Fibroblast of the conjunctiva (primary cell): ENCODE data around the gene MMS19.

Experiments
- DNase-seq: peaks from one replicate; pipeline ENCODE4 v3.0.0-alpha.2; 2010; ENCODE audit warnings: low read depth

MMS19 gene

DNA sequence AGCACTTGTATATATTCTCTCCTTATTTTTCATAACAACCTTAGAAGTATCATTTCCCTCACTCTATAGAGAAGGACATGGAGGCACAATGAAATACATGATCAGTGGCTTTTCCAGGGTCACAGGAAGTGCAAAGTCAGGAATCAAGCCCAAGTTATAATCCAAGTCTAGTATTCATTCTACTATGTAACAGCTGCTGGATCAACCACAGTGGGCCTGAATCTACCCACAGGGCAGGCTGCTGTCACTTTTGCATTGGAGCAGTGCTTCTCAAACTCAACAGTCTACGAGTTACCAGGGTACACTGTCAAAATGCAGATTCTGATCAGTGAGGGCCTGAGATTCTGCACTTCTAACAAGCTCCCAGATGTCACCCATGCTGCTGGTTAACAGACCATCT lies 34.0 kb downstream of the MMS19 start:
- no peak for DNase-seq

DNA sequence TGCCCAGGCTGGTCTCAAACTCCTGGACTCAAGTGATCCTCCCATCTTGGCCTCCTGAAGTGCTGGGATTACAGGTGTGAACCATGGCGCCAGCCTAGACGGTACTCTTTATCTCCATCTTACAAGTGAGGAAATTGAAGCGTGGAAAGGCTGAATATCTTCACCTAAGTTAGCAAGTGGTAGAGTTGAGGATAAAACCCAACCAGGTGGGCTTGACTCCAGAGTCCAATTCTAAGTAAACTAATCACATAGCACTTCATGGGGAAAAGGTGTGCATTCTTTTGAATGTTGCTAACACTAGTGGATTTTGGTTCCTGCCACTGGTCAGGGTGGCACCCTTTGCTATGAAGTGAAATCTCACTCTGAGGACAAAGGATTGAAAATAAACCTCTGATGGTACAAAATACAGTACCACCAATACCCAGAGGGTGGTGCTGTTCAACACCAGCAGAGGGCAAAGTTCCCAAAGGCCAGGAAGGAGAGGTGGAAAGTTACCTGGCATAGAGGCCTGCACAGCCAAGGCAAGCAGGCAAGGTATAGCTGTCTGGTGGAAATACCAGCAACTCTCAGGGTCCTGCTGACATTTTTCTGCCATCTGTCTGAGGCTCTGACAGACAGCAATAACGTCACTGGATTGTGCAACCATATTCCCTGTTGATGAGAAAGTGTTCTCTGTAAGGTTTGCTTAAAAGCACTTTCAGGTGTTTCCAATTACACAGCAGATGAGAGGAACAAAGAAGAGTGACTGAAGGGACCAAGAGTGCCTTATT lies 34.7 kb downstream of the MMS19 start:
- DNase-seq, result peak; percentile 63

DNA sequence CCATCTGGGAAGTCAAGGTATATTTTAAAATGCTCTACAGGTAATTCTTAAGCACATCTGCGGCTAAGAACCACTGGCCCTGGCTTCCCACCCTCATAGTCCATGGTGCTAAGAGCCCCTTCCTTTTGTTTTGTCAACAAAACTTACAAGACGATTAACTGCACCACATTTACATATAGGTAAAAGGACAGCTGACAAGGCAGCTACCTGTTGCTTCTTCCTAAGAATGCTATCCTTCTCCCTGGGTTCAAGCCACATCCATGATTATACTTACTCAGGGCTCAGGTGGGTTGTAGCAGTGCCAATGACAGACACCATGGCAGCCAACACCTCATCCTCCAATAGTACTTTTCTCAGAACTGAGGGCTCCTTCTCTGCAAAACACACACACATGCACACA lies 35.9 kb downstream of the MMS19 start:
- no peak for DNase-seq

DNA sequence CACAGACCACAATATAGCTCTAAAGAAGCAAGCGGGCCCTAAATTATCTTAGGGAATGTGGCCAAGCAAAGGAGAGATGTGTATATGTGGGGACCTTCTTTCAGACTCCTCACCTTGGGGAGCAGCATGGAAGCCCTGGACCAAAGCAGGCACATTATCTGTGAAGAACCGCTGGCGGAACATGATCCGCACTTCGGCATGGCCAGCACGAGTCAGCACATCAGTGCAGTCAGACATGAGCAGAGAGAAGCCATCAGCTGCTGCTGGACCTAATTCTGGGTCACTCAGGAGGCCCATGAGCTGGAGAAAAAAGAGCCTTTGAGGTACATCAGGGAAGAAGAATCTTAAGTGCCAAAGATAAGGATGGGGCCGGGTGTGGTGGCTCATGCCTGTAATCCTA lies 38.3 kb downstream of the MMS19 start:
- DNase-seq, result no peak

DNA sequence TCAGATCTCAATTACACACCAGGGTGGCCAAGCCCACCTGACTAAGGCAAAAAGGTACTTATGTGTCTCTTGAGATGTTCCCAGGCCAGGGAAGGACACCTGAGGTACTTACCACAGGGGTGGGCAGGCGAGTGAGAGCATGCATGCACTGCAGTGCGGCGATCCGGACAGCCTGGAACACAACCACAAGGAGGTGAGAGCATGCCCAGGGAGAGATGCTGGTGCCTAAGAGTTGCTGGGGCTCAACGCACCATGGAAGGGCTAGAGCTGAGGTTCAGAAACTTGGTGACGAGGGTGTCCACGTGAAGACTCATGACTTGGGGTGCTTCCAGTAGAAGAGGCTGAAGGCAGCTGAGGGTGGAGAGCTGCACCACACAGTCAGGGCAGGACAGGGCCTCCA lies 39.1 kb downstream of the MMS19 start:
- no peak for DNase-seq

DNA sequence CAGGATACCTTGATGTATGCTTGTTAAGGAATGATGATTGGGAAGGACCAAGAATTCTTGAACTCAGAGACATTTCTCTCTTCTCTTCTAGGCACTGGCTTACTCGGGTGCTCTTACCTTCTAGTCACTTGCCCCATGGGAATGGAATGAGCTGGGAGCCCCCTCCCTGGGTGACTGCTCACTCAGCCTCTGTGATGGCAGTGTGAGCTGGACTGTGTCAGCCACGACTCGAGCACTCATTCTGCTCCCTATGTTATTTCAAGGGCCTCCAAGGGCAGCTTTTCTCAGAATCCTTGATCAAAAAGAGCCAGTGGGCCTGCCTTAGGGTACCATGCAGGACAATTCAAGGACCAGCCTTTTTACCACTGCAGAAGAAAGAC lies 41.5 kb downstream of the MMS19 start:
- DNase-seq, result no peak

DNA sequence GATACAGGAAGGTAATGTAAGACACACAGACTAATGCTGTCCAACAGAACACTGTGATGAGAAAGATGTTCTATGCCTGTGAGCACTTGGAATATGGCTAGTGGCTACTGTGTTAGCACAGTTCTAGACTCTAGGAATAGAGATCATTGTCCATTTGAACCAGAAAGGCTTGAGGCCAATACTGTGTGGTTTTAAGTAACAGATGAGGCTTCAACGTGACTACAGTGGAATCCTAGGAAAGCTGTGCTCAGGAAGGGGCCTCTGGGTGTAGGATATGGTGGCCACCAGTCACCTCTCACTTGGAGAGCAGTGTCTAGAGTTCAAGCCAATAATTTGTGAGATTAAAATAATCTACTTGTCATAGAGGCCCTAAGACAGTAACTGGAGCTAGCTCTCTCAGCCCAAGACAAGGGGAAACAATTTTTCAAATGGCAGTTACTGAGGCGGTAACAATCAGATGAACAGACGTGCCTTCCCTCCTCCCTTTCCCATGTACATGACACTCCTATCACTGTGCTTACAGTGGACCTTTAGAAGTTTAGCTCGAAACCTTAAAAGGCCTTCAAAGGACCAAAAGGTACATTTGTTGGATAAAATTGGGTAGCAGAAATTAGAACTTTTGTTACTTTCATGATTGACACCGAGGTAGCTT lies 42.1 kb downstream of the MMS19 start:
- no peak for DNase-seq

DNA sequence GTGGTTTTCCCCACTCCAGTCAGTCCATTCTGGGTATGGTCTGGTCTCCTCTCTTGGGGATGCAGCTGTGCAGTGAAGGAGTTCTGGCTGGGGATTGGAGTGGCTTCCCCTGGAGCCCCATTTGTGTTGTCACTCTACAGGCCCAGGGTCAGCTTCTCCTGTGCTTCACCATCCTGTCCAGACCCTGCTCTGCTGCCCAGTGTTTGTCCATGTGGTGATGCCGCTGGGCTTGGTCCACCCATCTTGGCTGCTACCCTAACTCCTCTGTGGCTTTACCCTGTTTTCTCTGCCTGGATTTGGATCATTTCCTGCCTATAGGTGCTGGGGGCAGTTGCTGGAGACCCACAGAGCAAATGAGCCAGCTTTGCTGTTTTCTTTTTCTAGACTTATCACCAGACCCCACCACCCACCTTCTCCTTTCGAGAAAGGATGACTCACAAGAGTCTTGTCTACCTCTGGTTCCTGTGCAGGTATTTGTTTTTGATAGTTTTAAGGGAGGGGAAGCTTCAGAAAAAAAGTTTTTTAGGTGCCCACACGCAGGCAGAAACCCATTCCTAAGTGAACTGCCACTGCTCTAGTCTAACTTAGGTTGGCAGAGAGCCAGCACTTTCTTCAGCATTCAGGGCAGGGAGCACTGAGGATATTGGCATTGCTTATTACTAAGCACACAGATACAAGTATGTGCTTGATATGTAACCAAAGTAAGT lies 43.7 kb downstream of the MMS19 start:
- DNase-seq, result peak; percentile 26

DNA sequence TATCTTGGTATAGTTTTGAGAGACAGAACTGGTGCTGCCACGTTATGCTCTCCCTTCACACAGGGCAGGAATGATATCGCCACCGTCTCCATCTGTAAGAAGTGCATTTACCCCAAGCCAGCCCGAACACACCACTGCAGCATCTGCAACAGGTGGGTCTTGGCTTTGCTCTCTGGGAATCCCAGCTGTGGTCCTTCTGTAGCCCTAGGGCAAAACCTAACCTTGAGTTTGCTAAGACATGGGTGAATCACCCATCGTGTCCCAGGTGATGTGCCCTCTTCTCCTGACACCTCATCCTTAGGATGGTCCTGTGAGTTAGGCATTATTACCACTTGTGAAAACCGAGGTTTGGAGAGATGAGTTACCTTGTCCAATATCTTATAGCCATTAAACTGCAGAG lies 45.9 kb downstream of the MMS19 start:
- no peak for DNase-seq

DNA sequence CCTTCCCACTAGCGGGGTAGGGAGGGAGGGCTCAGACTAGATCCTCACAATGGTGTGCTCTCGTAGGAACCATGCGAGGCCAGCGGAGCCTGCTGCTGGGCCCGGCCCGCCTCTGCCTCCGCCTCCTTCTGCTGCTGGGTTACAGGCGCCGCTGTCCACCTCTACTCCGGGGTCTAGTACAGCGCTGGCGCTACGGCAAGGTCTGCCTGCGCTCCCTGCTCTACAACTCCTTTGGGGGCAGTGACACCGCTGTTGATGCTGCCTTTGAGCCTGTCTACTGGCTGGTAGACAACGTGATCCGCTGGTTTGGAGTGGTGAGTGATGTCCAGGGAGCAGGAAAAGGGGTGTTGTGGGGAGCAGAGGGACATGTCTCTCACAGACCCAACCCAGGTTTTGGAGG lies 46.6 kb downstream of the MMS19 start:
- no peak for DNase-seq

DNA sequence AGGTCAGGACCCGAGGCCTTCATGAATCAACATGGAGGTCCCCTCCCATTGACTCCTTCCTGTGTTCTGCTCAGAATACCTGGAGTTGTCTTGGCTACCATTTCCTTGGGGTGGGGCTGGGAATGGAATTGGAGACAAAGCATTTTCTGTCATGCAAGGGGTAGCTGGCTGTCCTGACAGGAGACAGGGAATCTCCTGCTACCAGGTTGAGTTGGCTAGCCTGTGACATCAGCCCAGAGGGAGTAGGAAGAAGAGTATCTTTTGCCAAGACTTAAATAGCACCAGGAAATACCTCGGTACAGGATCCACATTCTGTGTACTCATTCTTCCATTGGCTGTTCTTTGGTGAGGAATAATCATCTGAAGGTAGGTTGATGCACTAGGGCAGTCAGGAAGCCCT lies 47.4 kb downstream of the MMS19 start:
- no peak for DNase-seq

DNA sequence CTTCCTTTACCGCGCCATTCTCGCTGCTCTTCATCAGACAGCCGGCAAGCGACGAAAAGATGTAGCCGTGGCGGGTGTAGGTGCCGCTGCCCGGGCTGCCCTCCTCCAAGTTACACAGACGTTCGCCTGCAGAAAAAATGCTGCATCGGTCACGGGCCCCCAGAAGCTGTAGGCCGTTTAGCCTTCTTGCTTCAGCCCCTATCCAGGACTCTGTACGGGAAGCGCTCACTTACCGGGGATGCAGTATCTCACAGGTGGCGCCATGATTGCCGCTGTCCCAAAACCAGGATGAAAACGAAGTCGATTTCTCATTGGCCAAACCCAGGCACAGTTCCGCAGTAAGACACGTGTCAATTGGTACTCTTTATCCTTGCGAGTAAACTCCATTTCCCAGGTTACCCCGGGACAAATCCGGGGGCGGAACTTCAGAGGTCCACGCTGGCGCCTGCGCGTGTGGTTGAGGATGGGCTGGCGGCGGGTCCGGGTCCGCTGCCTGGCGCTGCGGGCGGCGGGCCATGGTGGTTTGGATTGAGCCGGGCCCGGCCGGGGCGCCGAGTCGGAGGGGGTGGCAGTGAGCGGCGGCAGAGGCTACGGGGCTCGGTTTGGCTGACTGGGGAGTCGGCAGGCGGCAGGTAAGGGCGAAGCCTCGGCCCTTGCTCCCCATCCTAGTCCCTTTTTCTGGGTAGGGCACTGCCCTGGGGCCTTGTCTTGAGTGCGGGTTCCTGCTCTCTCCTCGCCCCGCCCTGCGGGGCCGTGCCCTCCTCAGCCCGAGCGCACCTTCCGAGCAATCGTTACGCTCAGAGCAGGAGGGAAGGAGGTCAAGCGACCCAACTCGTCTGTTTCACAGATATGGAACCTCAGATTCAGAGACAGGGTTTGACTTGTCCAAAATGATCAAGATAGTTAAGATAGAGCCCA lies 52.2 kb downstream of the MMS19 start, which contains the start of the genes EXOSC1 and ZDHHC16:
Gene EXOSC1, minus strand, starts transcription at position 285 of the 918 bp plus-strand sequence. Its CDS starts 21 bp downstream, at position 264.
Gene ZDHHC16, plus strand, starts transcription at position 454 of the 918 bp plus-strand sequence. CDS start 5,501 bp downstream, outside the sequence.
- peak; percentile 90 for DNase-seq

DNA sequence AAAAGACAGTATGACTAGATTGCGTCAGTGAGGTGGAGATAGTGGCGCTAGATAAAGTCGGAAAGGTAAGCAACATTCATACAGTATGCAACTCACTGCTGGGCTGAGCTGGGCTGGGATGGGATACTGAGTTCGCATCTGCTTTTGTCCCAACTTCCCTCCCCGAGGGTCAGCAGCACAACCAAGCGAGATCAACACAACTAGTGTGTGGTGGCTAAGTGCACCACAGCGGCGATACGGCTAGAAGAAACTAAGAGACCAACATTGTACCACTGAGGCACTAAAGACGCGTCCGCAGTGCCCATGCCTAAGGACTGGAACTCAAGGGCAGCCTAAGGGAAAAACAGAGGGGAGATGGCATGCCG lies 52.9 kb downstream of the MMS19 start:
- no peak for DNase-seq

DNA sequence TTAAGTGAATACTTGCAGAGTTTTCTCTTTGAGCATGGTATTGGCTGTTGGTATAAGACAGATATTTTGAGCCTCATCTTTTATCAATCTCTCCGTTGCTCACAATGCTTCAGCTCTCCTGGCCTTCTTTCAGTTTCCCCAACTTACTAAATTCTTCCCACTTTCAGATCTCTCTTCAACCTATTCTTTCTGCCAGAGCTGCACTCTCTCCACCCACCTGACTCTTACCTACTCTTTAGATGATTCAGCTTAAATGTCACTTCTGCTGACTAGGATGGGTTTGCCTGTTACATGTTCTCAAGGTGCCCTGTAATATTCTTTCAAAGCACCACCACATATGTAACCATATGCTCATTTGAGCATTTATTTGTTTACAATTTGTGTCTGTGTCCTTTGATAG lies 54.0 kb downstream of the MMS19 start:
- DNase-seq, result no peak

DNA sequence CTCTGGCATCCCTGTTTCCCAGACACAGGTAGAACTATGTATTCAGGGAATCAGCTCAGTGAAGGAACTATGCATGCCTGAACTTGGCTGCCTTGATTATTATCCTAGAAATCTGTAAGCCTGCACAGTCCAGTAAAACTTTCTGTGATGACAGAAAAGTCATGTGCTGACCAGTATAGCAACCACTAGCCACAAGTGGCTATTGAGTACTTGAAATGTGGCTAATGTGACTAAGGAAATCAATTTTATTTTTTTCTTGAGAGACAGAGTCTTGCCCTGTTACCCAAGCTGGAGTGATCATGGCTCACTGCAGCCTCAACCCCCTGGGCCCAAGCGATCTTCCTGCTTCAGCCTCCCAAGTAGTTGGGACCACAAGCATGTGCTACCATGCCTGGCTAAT lies 55.9 kb downstream of the MMS19 start:
- no peak for DNase-seq

DNA sequence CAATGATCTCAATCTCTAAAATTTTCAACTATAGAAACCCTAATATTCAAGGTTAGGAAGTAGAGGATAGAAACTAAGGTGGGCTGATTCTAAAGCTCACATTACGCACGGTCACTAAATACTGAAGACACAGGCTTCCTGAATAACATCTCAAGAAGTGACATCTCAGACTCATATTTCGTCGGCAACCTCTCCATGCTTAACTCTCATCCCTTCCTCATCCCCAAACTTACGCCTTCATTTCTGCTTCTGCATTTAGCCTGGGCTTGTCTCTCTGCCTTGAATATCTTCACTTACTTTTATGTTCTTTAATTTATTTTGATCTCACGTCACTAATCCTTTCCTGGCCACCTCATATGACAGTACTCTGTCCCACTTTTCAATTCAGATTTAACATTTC lies 63.0 kb downstream of the MMS19 start:
- DNase-seq, result no peak

DNA sequence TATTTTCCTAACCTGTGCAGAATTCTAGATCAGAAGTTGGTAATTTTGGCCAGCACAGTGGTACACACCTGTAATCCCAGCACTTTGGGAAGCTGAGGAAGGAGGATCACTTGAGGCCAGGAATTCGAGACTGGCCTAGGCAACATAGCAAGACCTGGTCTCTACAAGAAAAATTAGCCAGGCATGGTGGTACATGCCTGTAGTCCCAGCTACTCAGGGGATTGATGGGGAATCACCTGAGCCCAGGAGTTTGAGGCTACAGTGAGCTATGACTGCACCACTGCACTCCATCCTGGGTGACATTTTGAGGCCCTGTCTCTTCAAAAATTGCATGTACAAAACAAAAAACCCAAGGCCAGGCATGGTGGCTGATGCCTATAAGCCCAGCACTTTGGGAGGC lies 63.7 kb downstream of the MMS19 start:
- DNase-seq, result no peak

DNA sequence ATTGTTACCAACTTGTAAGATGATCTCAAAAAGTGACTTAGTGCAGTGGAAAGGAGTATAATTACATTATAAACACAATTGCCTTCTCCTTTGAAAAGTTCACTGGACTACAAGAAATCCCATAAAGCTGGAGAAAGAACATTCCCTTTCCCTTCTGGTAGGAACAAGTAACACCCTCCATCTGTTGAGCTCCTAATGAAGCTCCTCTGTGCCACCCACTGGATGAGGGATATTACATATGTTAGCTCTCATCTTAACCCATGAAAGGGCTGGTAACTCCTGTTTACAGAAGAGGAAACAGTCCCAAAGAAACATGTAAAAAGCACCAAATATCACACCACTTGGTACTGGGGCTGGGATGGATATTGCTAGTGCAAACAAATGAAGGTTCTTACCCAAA lies 64.2 kb downstream of the MMS19 start:
- no peak for DNase-seq

DNA sequence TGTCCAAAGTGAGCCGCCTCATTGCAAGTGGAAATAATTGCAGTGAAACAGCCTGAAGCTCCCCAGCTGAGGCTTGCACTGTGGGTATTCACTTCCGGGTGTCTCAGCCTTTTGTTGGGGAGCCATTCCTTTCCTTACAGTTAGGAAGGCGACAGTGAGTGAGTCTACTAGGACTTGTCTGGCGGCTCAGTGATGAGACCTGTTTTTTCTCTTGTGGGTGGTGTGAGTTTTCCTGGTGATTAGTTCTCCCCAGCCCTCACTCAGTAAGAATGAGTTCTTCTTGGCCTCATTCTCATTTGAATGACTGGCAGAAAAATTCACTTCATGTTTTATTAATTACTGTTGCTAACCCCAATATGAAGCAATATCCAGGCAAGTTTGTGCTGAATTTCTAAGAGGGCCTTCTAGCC lies 69.6 kb downstream of the MMS19 start:
- no peak for DNase-seq

DNA sequence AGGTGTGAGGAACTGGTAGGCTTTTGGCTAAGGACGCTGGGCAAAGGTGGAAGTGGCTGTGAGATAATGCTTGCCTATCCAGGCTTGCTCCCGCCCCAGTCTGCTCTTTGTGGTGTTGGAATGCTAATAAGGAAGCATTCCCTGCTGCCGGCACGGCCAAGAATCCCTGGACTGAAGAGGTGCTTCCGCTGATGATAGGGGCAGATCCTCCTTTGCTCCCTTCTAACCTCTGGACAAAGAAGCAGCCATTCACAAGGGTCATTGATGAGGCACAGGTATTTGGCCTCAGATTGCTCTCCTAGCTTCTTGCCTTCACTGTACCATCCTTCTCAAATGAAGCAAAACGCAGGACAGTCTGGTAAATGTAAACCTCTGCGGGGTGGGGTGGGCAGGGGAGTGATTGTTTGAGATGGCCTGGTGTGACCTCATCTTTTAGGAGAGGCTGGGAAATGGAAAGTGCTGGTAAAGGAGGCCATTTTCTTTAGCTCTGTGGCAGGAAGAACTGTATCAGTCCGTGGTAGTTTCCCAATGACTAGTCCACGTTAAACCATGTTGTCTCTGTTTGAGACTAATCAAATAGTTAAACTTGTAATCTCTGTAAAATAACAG lies 70.5 kb downstream of the MMS19 start:
- DNase-seq, result no peak

DNA sequence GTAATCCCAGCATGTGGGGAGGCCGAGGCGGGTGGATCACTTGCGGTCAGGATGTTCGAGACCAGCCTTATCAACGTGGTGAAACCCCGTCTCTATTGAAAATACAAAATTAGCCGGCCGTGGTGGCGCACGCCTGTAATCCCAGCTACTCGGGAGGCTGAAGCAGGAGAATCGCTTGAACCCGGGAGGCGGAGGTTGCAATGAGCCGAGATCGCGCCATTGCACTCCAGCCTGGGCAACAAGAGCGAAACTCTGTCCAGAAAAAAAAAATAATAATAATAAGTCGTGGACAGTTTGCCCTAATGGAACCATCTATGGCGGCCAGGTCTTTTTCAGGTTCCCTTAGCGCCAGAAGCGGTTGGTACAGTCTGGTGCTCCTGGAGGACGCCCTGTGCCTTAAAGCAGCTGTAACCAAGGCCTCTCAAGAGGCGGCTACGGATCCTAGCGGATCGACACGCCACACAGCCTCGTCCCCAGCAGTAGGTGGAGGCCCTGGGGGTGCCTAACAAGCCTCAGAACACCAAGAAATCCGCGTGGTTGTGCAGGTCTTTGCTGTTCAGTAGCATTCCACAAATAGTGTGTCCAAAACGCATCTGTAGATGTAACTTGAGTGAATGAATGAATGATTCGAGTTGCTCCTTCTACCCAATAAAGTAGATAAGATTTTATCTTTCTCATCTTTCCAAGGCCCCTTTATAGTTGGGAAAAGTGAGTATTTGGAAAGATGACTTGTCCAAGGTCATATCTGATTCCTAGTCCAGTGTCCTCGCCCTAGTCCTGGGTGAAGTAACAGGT lies 71.2 kb downstream of the MMS19 start:
- DNase-seq, result no peak
